Stimulated activated CD4-positive, alpha-beta T cell treated with anti-CD3 and anti-CD28 coated beads, Interleukin-1b, Interleukin-23, amount 100 ng/mL, for 24 hours (primary cell): ENCODE data around the gene FRRS1L.
A peak's percentile ranks its signal among the peaks of the same experiment; 100 is the strongest.

Experiments
- DNase-seq, 4 experiments: peaks; one replicate each; pipeline ENCODE4 v3.0.0-alpha.2; 2020; ENCODE audit warnings: low read depth in 4 of 4, low spot score in 1 of 4

Gene FRRS1L, protein sequence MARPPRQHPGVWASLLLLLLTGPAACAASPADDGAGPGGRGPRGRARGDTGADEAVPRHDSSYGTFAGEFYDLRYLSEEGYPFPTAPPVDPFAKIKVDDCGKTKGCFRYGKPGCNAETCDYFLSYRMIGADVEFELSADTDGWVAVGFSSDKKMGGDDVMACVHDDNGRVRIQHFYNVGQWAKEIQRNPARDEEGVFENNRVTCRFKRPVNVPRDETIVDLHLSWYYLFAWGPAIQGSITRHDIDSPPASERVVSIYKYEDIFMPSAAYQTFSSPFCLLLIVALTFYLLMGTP

DNA sequence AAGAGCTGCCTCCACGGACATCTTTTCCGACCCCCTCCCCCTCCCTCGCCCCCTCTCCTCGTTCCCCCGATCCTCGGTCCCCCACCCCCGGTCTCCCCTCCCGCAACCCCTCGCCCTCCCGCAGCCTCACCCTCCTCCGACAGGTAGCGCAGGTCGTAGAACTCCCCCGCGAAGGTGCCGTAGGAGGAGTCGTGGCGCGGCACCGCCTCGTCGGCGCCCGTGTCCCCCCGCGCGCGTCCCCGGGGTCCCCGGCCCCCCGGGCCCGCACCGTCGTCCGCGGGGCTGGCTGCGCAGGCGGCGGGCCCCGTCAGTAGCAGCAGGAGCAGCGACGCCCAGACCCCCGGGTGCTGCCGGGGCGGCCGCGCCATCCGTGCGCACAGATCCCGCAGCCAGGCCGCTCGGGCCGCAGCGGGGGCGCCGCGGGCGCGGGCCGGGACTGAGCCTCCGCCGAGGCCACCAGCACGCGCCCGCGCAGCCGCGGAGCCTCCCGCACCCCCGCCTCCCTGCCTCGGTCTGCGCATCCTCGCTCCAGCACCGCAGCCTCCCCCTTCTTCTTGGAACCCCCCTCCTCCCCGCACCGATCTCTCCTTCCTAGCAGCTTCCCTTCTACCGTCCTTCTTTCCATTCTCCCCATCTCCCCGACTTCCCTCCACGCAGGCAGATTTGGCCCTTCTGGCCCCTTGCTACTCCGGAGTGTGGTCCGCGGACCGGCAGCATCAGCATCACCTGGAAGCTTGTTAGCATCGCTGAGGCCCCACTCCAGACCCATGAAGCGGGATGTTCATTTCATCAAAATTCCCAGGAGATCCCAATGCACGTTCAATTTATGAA, at the start of gene FRRS1L:
Gene FRRS1L (minus strand): TSS at position 479 of the 831 bp plus-strand sequence. CDS start 111 bp downstream, at position 368.
- no peak for DNase-seq

DNA sequence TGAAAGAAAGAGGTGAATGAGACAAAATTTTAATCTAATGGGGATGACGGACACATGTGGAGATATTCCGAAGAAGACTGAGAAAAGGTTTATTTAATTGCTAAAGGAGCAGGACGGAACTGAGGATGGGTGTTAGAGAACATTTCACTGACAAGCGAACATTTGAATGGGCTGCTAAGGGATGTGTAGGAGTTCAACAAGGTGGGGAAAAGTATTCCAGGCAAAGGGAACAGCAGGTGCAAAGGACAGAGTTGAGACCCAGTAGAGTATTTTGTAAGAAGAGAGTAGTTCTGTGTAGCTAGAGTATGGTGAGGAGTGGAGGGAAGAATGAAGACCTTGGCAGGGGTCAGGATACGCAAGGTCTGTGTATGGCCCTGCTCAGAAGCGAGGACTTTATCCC, 47.4 kb upstream of the FRRS1L start:
- no peak for DNase-seq

DNA sequence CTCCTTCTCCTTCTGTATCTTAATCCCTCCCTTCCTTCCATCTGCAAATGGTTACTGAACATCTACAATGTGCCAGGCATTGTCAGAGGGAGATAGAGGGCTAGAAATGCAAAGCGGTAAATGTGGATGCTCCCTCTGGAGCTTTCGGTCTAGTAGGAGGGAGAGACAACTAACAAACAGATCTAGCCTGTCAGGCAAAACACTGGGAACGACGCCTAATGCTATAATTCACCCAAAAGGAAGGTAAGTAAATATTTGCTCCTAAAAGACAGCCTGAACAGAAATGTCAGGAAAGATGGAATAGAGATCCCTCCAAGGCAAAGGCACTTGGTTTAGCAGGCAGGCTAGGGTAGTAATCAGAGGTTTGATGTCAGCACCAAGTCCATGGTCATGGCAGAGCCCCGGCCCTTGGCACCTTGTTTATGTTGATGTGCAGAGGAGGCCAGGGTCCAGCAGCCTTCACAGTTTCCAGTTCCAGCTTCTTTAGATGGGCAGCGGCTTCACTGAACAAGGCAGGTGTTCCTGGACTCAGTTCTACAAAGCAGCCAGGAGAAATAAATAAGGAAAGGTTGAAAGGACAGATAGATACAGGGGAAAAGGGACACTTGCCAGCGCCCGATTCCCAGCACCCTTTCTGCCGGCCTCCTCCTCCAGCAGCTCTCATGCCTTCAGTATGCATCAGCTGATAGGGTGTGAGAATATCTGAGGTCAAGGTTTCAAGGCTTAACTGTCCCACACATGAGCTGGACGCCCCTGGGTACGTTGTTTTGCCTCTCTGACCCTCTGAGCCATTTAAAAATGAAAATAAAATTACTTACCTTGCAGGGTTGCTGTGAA, 46.5 kb upstream of the FRRS1L start:
- no peak for DNase-seq

DNA sequence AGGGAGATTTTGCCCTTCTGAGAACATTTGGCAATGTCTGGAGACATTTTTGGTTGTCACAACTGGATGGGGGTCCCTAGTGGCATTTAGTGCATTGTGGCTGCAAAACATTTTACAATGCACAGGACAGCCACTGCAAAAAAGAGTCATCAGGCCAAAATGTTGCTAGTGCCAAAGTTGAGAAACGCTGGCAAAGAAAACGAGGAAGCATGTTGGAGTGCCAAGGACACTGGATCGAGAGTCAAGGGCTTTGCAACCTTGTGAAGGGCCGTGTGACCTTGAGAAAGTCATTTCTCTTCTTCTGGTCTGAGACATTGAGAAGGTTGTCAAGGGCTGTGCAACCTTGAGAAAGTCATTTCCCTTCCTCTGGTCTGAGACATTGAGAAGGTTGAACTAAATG, 45.7 kb upstream of the FRRS1L start:
- no peak for DNase-seq

DNA sequence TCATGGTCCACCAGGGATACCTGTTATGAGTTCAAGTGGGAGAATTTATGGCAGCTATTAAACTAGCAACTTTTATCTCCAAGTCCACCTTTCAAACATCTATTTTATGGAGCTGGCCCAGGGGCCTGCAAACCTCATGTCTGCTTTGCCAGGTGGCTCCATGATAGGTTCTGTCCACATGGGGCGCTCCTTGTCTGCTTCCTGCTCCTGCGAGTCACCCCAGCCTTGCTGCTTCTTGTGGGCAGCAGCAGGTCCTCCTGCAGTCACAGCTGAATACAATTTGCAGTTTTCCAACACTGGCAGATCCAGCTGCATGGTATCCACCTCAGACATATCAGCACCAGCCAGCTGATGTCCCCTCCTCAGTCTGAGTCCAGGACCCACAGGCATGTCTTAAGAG, 39.6 kb upstream of the FRRS1L start:
- no peak for DNase-seq

DNA sequence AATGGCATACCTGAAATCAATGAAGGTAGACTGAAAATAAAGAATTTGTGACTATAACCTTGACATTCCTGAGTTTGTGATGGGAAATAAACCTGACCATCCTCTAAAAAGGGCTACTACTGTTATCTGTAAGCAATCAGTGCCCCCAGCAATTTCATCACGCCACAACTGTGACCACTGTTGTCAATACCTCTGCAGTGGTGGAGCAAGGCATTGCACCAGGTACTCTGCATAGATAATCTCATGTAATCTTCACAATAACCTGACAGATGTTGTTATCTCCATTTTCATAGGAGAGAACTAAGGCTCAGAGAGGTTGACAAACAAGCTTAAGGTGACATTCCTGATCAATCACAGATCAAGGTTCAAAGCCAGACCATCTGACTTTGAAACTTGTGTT, 38.5 kb upstream of the FRRS1L start:
- DNase-seq, result no peak

DNA sequence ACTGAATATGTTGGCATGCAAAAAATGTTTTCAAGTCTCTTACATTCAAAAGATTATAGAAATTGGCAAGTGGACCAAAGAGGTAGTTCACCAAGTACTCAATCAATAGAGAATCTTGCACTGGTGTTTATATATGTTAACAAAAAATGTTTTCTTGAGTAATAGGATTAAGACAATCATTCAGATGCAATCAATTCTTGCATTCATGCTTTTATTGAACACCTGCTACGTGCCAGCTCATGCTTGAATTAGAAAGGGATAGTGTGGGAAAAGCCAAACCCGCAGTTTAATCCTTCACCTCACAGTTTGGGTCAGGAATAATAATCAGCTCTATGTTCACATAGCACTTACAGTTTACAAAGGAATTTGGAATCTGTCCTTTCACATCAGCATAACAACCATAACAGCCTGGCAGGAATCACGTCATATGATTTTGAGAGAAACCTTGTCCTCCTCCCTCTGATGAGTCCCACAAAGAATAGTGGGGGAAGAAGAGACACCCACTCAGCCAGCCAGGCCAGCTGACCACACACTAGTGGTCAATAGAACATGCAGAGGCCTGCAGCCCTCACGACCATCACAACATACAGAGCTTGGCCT, 36.8 kb upstream of the FRRS1L start:
- DNase-seq, result no peak

DNA sequence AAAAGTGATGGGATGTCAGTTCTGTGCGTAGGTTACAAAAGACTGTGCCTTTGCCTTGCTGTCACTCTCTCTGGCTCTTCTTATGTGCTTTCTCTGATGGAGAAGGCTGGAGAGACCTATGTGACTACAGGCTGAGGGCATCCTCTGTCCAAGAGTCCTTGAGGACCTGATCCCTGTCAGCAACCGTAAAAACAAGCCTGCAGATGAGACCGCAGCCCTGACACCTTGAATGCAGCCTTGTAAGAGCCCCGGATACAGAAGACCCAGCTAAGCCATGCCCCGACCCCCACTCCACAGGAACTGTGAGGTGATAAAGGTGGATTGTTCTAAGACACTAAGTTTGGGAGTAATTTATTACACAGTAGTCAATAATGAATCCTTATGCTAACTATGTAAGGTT, 32.6 kb upstream of the FRRS1L start:
- no peak for DNase-seq

DNA sequence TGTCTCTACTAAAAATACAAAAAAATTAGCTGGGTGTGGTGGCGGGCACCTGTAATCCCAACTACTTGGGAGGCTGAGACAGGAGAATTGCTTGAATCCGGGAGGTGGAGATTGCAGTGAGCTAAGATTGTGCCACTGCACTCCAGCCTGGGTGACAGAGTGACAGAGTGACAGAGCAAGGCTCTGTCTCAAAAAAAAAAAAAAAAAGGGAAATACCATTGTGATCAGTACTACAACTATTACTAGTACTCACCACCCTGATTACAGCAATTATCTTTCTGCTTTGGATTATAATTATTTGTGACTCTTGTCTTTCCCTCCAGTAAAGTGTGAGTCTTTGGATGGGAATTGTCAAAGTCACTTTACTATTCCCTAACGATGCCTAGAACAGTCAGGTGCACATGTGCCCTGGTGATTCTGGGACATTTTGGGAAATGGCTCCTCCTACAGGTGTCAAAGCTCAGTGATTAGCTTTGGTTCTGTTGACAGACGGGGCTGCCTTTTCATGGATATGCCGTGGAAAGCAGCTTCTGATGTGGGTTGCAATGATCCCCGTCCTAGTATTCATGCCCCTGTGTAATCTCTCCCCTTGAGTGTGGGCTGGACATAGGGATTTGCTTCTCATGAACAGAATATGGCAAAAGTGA, 31.8 kb upstream of the FRRS1L start:
- DNase-seq, result no peak

DNA sequence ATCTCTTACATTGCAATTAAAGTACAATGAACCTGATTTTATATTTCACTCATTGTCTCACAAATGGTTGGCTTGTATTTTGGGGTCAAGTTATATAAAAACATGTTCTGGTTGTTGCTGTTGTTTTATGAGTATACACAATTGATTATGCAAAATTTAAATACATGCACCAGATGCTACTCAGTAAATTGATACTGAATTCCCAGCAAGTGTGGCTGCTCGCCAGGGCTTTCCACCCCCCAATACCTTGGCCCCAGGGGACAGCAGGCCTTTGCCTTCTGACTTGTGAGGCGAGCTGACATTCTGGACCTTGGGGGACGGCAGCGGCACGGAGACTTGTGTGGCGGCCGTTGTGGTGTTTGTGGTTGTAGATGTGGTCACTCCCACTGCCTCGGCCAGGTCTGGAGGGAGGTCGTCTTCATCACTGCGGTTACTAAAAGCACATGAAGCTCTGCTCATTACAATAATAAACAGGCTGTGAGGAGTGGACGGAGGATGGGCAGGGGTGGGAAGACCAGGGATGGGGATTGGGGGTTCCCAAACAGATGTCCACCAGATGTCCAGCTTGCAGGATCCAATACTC, 27.0 kb upstream of the FRRS1L start:
- no peak for DNase-seq

DNA sequence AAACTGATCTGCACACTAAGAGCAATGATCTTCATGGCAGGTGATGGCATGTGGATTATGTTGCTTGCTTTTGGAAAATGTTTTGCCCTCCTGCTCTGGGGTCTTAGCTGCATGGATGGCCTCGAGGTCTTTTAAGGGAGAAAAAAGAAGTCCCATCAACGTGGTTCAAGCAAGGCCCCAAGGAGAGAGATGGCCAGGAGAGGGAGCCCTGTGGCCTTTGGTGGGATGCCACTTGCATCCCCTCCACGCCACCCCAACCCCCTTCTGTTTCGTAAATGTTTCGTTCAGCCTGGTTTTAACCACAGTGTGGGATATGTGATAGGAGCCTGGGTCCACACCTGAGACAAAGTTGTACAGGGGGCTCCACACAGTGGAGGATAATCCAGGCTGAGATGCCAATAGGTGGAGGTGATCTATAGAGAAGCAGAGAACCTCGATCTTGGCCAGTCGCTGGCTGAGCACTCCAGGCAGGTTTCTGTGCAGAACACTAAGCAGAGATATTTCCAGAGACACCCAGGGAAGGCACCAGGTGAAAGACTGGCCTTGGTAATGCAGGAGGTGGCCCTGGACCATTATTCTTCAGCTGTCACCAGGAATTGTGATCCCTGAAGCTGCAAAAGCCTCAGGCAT, 25.8 kb upstream of the FRRS1L start:
- no peak for DNase-seq

DNA sequence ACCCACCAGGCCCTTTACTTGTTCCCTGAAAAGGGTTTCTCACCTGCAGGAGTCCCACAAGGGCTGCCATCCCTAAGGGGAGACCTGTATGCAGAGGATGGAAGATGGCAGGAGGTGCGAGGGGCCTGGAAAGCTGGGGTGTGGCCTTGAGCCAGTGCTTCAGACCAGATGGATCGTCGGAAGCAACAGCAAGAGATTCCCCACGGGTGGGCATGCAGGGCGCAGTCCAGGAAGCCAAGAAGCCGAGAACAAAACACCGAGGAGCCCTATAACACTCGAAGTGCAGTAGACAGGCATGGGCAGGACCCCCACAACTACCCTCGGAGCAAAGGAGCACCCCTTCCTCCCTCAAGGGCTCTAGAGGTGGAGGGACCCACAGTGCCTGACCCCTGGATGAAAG, 24.7 kb upstream of the FRRS1L start:
- no peak for DNase-seq

DNA sequence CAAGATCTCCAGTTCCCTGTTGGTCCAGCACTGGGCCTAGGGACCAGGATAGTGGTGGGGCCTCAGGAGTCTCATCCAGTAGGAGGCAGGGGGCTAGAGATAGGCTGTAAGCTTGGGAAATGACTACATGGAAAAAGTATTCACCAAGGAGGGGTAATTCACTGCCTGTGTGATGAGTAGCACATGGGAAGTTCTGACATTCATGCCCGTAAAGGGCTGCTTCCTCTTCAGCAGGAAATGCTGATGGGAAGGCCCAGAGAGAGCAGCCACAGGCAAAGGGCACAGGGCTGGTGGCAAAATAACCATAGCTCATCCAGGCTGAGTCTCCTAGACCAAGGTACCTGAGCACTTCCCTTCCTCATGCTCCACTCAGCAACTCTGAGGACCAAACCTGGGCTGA, 23.1 kb upstream of the FRRS1L start:
- no peak for DNase-seq

DNA sequence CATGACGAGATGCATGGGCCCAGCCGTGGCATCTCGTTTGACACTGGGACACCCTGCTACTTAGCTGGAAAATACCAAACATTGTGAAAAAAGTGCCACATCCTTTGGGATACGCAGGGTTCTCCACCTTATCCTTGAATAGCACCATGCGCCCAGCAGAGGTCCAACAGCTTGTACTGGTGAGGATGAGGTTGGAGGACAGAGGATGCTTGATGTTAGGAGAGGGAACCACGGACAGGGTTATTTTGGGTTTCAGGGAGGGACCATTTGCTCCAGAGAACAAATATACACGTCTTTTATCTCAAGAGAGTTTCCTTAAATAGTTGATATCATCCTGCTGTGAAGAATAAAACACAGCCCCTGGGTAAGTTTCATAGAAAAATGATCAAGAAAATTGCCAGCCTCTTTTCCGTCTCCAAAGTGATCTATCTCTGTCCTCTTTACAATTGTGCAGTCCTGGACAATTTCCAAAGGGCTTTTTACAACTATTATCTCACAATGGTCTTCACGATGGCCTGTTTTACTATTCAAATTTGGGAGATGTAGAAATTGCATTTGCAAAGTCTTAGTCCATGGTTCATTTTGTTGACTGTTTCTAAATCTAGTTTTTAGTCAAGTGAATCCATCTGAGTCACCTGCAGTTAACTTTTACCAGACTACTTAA, 19.9 kb upstream of the FRRS1L start:
- DNase-seq, result no peak

DNA sequence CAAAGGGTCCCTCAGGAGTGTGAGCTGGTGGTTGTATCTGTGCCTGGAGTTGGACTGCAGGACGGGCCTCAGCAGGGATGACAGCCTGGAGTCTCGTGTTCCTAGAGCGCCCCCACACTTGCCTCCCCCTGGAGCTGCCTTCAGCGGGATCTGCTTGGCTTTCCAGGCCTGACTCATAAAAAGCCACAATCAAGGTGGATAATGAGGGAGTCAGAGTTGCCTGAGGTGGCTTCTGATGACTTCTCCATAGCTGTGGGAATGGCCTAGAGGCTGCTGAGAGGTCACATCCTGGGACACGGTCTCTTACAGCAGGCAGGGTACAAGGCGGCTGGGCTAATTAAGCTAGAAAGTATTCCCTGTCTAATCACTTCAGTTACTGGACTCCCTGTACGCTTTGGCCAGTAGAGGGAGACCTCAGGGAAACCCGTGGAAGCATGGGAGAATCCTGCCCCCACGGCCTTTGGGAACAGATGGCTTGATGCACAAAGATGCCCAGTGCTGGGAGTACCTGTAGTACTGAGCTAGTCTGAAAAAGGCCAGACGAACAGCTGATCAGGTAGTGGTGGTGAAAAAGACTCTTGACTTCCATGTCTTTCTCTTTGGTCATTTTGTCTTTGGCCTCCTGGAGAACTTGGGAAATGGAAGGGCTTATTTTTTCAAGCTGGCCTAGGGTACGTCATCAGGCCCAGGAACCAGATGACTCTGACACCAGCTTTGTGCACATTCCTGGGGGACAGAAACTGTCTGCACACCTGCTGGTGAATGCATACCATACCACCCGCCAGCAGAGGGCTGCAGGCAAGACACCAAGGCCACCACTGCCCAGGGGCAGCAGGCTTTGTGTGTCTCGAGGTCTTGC, 16.1 kb upstream of the FRRS1L start:
- DNase-seq, result no peak

DNA sequence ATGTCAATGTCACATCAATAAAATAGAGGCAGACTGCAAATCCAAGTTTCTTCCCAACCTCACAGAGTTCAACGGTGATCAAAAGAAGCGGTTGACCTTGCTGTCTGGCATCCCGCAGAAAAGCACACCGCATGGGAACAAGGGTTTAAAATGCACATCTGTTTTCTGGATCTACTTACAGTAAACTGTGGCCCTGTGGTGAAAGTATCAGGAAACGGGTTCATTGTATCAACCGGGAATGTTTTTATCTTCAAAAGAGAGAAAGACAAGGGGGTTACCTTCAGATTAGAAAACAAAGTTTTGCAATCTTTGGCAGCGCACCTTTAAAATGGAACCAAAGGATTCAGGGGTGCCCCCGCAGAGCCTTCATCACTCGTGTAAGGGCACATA, 15.5 kb upstream of the FRRS1L start:
- DNase-seq, result no peak

DNA sequence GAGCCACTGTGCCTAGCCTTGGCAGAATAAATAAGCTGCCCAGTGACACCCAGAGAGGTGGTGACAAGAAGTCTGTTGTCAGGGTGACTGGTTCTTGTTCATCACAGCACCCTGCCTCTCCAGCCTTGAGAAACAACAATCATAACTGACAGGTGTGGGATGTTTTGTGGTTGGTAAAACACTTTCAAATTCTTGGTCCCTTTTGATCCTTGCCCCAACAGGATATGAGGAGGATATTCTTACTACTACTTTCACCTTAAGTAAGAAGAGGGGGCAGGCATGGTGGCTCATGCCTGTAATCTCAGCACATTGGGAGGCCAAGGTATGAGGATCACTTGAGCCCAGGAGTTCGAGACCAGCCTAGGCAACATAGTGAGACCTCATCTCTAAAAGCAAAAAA, 14.2 kb upstream of the FRRS1L start:
- DNase-seq, result peak in 2 of 4 experiments; percentile 9 to 10

DNA sequence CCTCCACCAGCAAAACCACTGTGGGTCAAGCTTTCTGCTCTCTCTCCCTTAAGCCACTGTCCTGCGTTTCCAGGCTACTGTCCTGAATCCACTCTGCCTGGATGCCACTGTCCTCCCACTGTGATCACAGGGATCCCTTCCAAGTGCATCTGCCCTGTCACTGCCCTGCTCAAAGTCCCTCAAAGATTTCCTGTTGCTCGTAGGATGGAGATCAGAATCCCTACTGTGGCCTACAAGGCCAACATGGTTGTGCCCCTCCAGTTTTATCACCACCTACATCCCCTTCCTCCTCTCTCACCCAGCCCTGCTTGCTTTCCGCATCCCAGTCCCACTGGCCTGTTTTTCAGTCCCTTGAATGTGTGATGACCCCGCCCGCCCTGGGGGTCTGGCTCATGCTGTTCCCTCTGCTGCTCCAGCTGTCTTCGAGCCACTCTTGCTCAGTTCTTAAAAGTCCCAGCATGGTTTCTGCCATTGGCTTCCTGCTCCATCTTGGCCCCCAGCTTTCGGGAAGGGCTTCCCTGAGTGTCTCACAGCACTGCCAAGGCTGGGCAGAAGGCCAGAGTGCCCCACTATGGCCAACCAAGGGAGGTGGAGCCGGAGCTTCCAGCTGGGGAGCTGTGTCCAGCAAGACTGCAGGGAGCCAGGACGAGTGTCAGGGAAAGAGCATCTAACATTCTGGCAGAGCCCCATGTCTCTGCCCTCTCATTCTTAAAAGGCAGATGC, 12.9 kb upstream of the FRRS1L start:
- no peak for DNase-seq
